Lung (tissue), 12 donors: ENCODE results near the gene ATXN1. TPM values are rescaled to one million over a fixed set of nuclear protein-coding genes. Genes with fewer than 3 reads are reported as not detected.

ENCODE experiments used
- ATAC-seq: fragments of 200-7000 bp; cut with Tn5 transposase; one replicate; pipeline ENCODE4 v1.9.1; 2020; ENCODE audit warnings: moderate number of reproducible peaks; ENCODE audit not compliant: insufficient read depth, low FRiP score
- DNase-seq, 3 donors: peaks; one replicate each; pipeline ENCODE4 v3.0.0-alpha.2; 2013 to 2017
- H3K27ac ChIP-seq, 2 donors: one replicate each; pipeline ENCODE4 v1.5.1; 2013; ENCODE audit warnings: mild to moderate bottlenecking in 2 of 2, moderate library complexity in 2 of 2, control low read depth in 1 of 2, inconsistent platforms in 1 of 2, low read depth in 1 of 2, low read length in 1 of 2
- H3K27me3 ChIP-seq, 3 donors: one replicate each; pipeline ENCODE4 v1.5.1; 2013; ENCODE audit warnings: low read length in 2 of 3; ENCODE audit not compliant: control insufficient read depth in 3 of 3, insufficient read depth in 3 of 3
- H3K36me3 ChIP-seq, 4 donors: one replicate each; pipeline ENCODE4 v1.5.1; 2013; ENCODE audit warnings: low read length in 4 of 4, mild to moderate bottlenecking in 1 of 4, moderate library complexity in 1 of 4; ENCODE audit not compliant: control insufficient read depth in 4 of 4, insufficient read depth in 4 of 4
- H3K4me1 ChIP-seq, 5 donors: one replicate each; pipeline ENCODE4 v1.5.1; 2013; ENCODE audit warnings: low read length in 5 of 5, mild to moderate bottlenecking in 2 of 5, moderate library complexity in 1 of 5; ENCODE audit not compliant: control insufficient read depth in 5 of 5, insufficient read depth in 5 of 5
- H3K4me3 ChIP-seq: one replicate; pipeline ENCODE4 v1.5.1; 2013; ENCODE audit warnings: mild to moderate bottlenecking, control low read depth, moderate library complexity
- H3K9ac ChIP-seq, 2 donors: one replicate each; pipeline ENCODE4 v1.5.1; 2013; ENCODE audit warnings: low read length in 2 of 2, control low read depth in 1 of 2; ENCODE audit not compliant: insufficient read depth in 1 of 2
- H3K9me3 ChIP-seq, 4 donors: one replicate each; pipeline ENCODE4 v1.5.1; 2013; ENCODE audit warnings: low read length in 3 of 4, mild to moderate bottlenecking in 1 of 4, moderate library complexity in 1 of 4; ENCODE audit not compliant: control insufficient read depth in 4 of 4, insufficient read depth in 3 of 4
- CTCF ChIP-seq: IDR thresholded peaks from 2 replicates; pipeline ENCODE4 v1.5.1; 2012; ENCODE audit warnings: mild to moderate bottlenecking; ENCODE audit errors: control extremely low read depth, extremely low read depth
- WGBS, 2 donors: extraction: QIAGEN DNeasy Blood & Tissue Kit; methylation state at CpG; one replicate each; pipeline ENCODE4 v1.1.7; 2013; 5-methylcytosine and 5-hydroxymethylcytosine counted together
- polyA plus RNA-seq, 2 donors: library from polyadenylated mRNA; stranded (reverse); fragments of 200-250 nt; gene quantifications; one replicate each; pipeline ENCODE4 v1.2.1, GENCODE V29; 2013
- total RNA-seq, 2 donors: library from RNA; depleted of rRNA in 1 of 2; stranded (reverse); fragments of >200 nt in 1 of 2; gene quantifications; one replicate each; pipeline ENCODE4 v1.2.1, GENCODE V29; 2014 to 2021
- donor health status: control.
- donor health status: control.
- donor health status: Bipolar disorder and iron deficiency.
- donor health status: healthy.
- donor health status: DM: yes; HTN: yes; CAD: no.

Gene ATXN1
- total and polyA plus RNA-seq, 4 donors: 9.7 to 108 (median 34.9) TPM

- no peak overlapping the region for H3K4me3 ChIP-seq
- H3K36me3 ChIP-seq: no peaks in the 10 kb centered on the region
- no peaks in the 10 kb centered on the region for H3K27me3 ChIP-seq
- no peak for TF ChIP-seq CTCF
- H3K27ac ChIP-seq: no peak overlapping the region
- no peak overlapping the region for H3K9ac ChIP-seq
- peaks cover 0 to 5% (median 0%) of the 10 kb centered on the region in 5 donors for H3K4me1 ChIP-seq
- DNase-seq (no peak), ATAC-seq (no peak)
- 97 to 98% methylated on average over 19 of the region's 19 CpGs for WGBS, 2 donors
- no peaks in the 10 kb centered on the region for H3K9me3 ChIP-seq
Measured at GRCh38 chr6:16352821-16353438, 408.3 kb downstream of the ATXN1 start.

DNA sequence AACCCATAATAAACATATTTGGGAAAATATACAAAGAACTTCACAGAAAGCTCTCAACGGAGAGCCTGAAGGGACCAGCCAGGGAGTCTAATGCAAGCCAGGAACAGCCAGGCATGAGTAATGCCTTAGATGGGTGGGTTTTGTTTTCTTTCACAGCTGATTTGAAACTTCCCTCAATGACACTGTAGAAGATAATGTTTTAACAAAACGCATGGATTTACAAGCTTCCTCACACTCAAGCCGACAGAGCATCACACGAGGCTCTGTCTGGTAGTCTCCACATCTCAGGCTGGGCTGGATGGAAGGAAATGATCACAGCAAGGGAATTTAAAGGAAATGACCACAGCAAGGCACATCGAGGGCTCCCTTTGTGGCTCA lies 409.0 kb downstream of the ATXN1 start:
- H3K27me3 ChIP-seq: no peaks in the 10 kb centered on the region
- no peak overlapping the region for H3K27ac ChIP-seq
- H3K4me1 ChIP-seq: peaks cover 0 to 5% (median 0%) of the 10 kb centered on the region in 5 donors
- no peaks in the 10 kb centered on the region for H3K36me3 ChIP-seq
- no peaks in the 10 kb centered on the region for H3K9me3 ChIP-seq
- no peak for TF ChIP-seq CTCF
- no peak overlapping the region for H3K4me3 ChIP-seq
- H3K9ac ChIP-seq: no peak overlapping the region
- ATAC-seq (no peak), DNase-seq (no peak)
- WGBS, 2 donors: 74 to 75% methylated on average over 5 of the region's 5 CpGs

GRCh38 chr6:16349544-16349943 lies 411.7 kb downstream of the ATXN1 start:
- Histone ChIP-seq H3K27me3 (no peaks in the 10 kb centered on the region), H3K4me3 (no peak overlapping the region), H3K9ac (no peak overlapping the region), H3K9me3 (no peaks in the 10 kb centered on the region), H3K4me1 (peaks cover 0 to 6% (median 4%) of the 10 kb centered on the region in 5 donors), H3K36me3 (no peaks in the 10 kb centered on the region), H3K27ac (no peak overlapping the region)
- no peak for DNase-seq
- no peak for ATAC-seq
- TF ChIP-seq CTCF: no peak
- WGBS, 2 donors: 80 to 88% methylated on average over 2 of the region's 2 CpGs

GRCh38 chr6:16346831-16347230 lies 414.4 kb downstream of the ATXN1 start:
- Histone ChIP-seq H3K9me3 (no peaks in the 10 kb centered on the region), H3K9ac (no peak overlapping the region), H3K27me3 (no peaks in the 10 kb centered on the region), H3K36me3 (no peaks in the 10 kb centered on the region), H3K4me1 (peaks cover 0 to 6% (median 4%) of the 10 kb centered on the region in 5 donors), H3K27ac (no peak overlapping the region), H3K4me3 (no peak overlapping the region)
- ATAC-seq (no peak), DNase-seq (no peak)
- TF ChIP-seq CTCF: no peak
- 97 to 98% methylated on average over 32 of the region's 32 CpGs for WGBS, 2 donors
